ENCODE measurements around the gene GALNT12. TPM values are rescaled to one million over a fixed set of nuclear protein-coding genes. Genes with fewer than 3 reads are reported as not detected.

The GALNT12 gene
- total RNA-seq, 1 experiment from 2014 or later, result 3.3 TPM

- no peaks in the 10 kb centered on the region for H3K36me3 ChIP-seq (ENCODE audit: control insufficient read depth, insufficient read depth, low read length)
- H3K9me3 ChIP-seq (ENCODE audit: control insufficient read depth, insufficient read depth, low read depth, low read length), result no peaks in the 10 kb centered on the region
- no peak for TF ChIP-seq TCF7L2 (IDR thresholded peaks at IDR 0.05; ENCODE audit: low read depth, low read length)
- TF ChIP-seq CTCF (IDR thresholded peaks at IDR 0.05), result no peak
- TF ChIP-seq SIN3A (IDR thresholded peaks at IDR 0.05; ENCODE audit: borderline replicate concordance, insufficient read depth, low read depth, low read length), result no peak
- TF ChIP-seq, protein P1, sequence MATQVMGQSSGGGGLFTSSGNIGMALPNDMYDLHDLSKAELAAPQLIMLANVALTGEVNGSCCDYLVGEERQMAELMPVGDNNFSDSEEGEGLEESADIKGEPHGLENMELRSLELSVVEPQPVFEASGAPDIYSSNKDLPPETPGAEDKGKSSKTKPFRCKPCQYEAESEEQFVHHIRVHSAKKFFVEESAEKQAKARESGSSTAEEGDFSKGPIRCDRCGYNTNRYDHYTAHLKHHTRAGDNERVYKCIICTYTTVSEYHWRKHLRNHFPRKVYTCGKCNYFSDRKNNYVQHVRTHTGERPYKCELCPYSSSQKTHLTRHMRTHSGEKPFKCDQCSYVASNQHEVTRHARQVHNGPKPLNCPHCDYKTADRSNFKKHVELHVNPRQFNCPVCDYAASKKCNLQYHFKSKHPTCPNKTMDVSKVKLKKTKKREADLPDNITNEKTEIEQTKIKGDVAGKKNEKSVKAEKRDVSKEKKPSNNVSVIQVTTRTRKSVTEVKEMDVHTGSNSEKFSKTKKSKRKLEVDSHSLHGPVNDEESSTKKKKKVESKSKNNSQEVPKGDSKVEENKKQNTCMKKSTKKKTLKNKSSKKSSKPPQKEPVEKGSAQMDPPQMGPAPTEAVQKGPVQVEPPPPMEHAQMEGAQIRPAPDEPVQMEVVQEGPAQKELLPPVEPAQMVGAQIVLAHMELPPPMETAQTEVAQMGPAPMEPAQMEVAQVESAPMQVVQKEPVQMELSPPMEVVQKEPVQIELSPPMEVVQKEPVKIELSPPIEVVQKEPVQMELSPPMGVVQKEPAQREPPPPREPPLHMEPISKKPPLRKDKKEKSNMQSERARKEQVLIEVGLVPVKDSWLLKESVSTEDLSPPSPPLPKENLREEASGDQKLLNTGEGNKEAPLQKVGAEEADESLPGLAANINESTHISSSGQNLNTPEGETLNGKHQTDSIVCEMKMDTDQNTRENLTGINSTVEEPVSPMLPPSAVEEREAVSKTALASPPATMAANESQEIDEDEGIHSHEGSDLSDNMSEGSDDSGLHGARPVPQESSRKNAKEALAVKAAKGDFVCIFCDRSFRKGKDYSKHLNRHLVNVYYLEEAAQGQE (IDR thresholded peaks at IDR 0.05; ENCODE audit: insufficient read depth in 1 of 2, low read depth in 2 of 2, low read length in 1 of 2), result no peak
- TF ChIP-seq POLR2AphosphoS5 (IDR thresholded peaks at IDR 0.05; ENCODE audit: low read depth, low read length), result no peak
- POLR2A ChIA-PET, result no interaction called here
- CTCF ChIA-PET, result no interaction called here
- DNase-seq (ENCODE audit: low read depth, low spot score) (no peak), ATAC-seq (no peak)
- BruUV-seq (replicated peaks), result no TSS peak
- no peaks in the 10 kb centered on the region for H3K27me3 ChIP-seq (ENCODE audit: control insufficient read depth, insufficient read depth, low read length)
- intact Hi-C loops (cut with micrococcal nuclease; ENCODE audit: unreplicated experiment), result no loop called here
- no peaks in the 10 kb centered on the region for H3K4me1 ChIP-seq (ENCODE audit: control insufficient read depth, insufficient read depth, low read length)
- no peak overlapping the region for H3K27ac ChIP-seq (ENCODE audit: low read length)
- H3K4me3 ChIP-seq (ENCODE audit: low read depth in 2 of 2, low read length in 2 of 2), result no peak overlapping the region
- in situ Hi-C loops (cut with HindIII; ENCODE audit: low pct_unique_long_range_greater_than_20kb, low sequenced_read_pairs), result no loop called here
Measured at GRCh38 chr9:98880311-98881015, 73.0 kb downstream of the GALNT12 start.

- no peaks in the 10 kb centered on the region for H3K36me3 ChIP-seq (ENCODE audit: control insufficient read depth, insufficient read depth, low read length)
- DNase-seq (ENCODE audit: low read depth, low spot score) (no peak), ATAC-seq (no peak)
- in situ Hi-C loops (cut with HindIII; ENCODE audit: low pct_unique_long_range_greater_than_20kb, low sequenced_read_pairs), result no loop called here
- no peaks in the 10 kb centered on the region for H3K9me3 ChIP-seq (ENCODE audit: control insufficient read depth, insufficient read depth, low read depth, low read length)
- H3K27ac ChIP-seq (ENCODE audit: low read length), result no peak overlapping the region
- no TSS peak for BruUV-seq (replicated peaks)
- H3K4me3 ChIP-seq (ENCODE audit: low read depth in 2 of 2, low read length in 2 of 2), result no peak overlapping the region
- H3K4me1 ChIP-seq (ENCODE audit: control insufficient read depth, insufficient read depth, low read length), result no peaks in the 10 kb centered on the region
- intact Hi-C loops (cut with micrococcal nuclease; ENCODE audit: unreplicated experiment), result no loop called here
- no peak for TF ChIP-seq CTCF (IDR thresholded peaks at IDR 0.05)
- TF ChIP-seq, protein P1 (IDR thresholded peaks at IDR 0.05; ENCODE audit: insufficient read depth in 1 of 2, low read depth in 2 of 2, low read length in 1 of 2), result no peak
- TF ChIP-seq TCF7L2 (IDR thresholded peaks at IDR 0.05; ENCODE audit: low read depth, low read length), result no peak
- POLR2A ChIA-PET, result no interaction called here
- CTCF ChIA-PET, result no interaction called here
- H3K27me3 ChIP-seq (ENCODE audit: control insufficient read depth, insufficient read depth, low read length), result no peaks in the 10 kb centered on the region
Measured at GRCh38 chr9:98881356-98881755, 73.9 kb downstream of the GALNT12 start.
